Activated T-helper 9 cell treated with anti-CD3 and anti-CD28 coated beads, Interleukin-2, amount 50 U/mL, for 16 hours (primary cell): ENCODE data around the gene RASSF3.
"Not testable (repeated sequence)": the region's sequence is repeated elsewhere in the genome, so short reads cannot be mapped to it uniquely, and the experiment has no call there.

Experiments used
- DNase-seq: peaks from one replicate; pipeline ENCODE4 v3.0.0-alpha.2; 2020; ENCODE audit warnings: low read depth

RASSF3 gene

GRCh38 chr12:64595863-64596793 lies 14.2 kb upstream of the RASSF3 start:
- DNase-seq: no peak

GRCh38 chr12:64598831-64599230 lies 11.5 kb upstream of the RASSF3 start:
- DNase-seq: no peak

GRCh38 chr12:64600164-64600561 lies 10.1 kb upstream of the RASSF3 start:
- DNase-seq: no peak

GRCh38 chr12:64603183-64603841 lies 7.0 kb upstream of the RASSF3 start:
- DNase-seq: no peak

- DNase-seq: no peak
These were observed 1.3 kb upstream of the RASSF3 start for GRCh38 chr12:64608901-64609535.

GRCh38 chr12:64609536-64610078 lies 688 bp upstream of the RASSF3 start:
- DNase-seq: no peak

GRCh38 chr12:64610660-64611340 lies 505 bp downstream of the RASSF3 start:
- peak; percentile 61 for DNase-seq

- no peak for DNase-seq
These were observed 1.3 kb downstream of the RASSF3 start for GRCh38 chr12:64611341-64612284.

GRCh38 chr12:64612843-64613242 lies 2.5 kb downstream of the RASSF3 start:
- no peak for DNase-seq

GRCh38 chr12:64613775-64614398 lies 3.6 kb downstream of the RASSF3 start:
- DNase-seq: not testable (repeated sequence)

- no peak for DNase-seq
These were observed 5.9 kb downstream of the RASSF3 start for GRCh38 chr12:64616201-64616600.

GRCh38 chr12:64618953-64619590 lies 8.8 kb downstream of the RASSF3 start:
- DNase-seq: no peak

GRCh38 chr12:64621257-64621942 lies 11.1 kb downstream of the RASSF3 start:
- DNase-seq: no peak

- no peak for DNase-seq
These were observed 13.7 kb downstream of the RASSF3 start for GRCh38 chr12:64624035-64624434.

GRCh38 chr12:64625243-64626077 lies 15.2 kb downstream of the RASSF3 start:
- no peak for DNase-seq

- DNase-seq: not testable (repeated sequence)
These were observed 16.3 kb downstream of the RASSF3 start for GRCh38 chr12:64626588-64626987.

GRCh38 chr12:64627771-64628170 lies 17.5 kb downstream of the RASSF3 start:
- no peak for DNase-seq

- no peak for DNase-seq
These were observed 20.9 kb downstream of the RASSF3 start for GRCh38 chr12:64631197-64631596.
